Measurements from ENCODE around the gene RHBDL2. TPM values are rescaled to one million over a fixed set of nuclear protein-coding genes. Genes with fewer than 3 reads are reported as not detected.
"Not testable (repeated sequence)": the region's sequence is repeated elsewhere in the genome, so short reads cannot be mapped to it uniquely, and the experiment has no call there.

Gene RHBDL2
- total RNA-seq, 2 donors from 2014 or later: 1.2 TPM; not detected in 1

- intact Hi-C loops (cut with DNase I): no loop called here
- DNase-seq (ENCODE audit: low spot score): no peak
Measured at GRCh38 chr1:38840281-38840680, 101.3 kb downstream of the RHBDL2 start.

DNA sequence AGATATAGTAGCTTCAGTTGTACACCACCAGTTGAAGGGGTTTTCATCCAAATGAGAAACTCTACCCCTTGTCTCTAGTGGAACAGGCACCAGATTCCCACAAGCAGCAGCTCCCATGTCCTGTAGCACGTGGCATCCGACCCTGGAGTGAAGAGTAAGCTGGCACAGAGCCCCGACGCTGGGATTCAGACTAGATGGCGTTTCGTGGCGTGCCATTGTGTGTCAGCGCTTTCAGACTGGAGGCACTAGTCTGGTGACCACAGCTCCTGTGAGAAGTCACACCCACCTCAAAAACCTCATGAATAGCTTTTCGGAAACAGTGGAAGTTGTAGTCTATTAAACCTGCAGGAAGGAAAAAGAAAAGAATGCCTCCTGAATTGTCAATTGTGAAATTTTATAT is 102.3 kb downstream of the RHBDL2 start:
- DNase-seq (ENCODE audit: low spot score): no peak
- intact Hi-C loops (cut with DNase I): loop anchor here in 1 of 2 donors (10.0 kb wide), 1 partner anchor 815 kb away; no protein-coding TSS in a partner anchor

- not testable (repeated sequence) for DNase-seq (ENCODE audit: low spot score)
- intact Hi-C loops (cut with DNase I): loop anchor here in 1 of 2 donors (10.0 kb wide), 1 partner anchor 812 kb away; no protein-coding TSS in a partner anchor
Measured at GRCh38 chr1:38836316-38836715, 105.3 kb downstream of the RHBDL2 start.

Other genes starting within 250 kb of the RHBDL2 start
- gene RRAGC, start 82.1 kb downstream of the RHBDL2 start, total RNA-seq: 10 to 100 TPM; 29.2 to 37.2 TPM
- gene MYCBP, start 68.5 kb downstream of the RHBDL2 start, total RNA-seq: 10 to 100 TPM; 10.2 to 12.1 TPM
- not detected for gene GJA9, start 60.2 kb downstream of the RHBDL2 start, total RNA-seq
- gene AKIRIN1, start 49.4 kb upstream of the RHBDL2 start, total RNA-seq: 10 to 100 TPM; 51.7 to 66.8 TPM
- 100 to 1,000 TPM; 203 to 208 TPM for gene NDUFS5, start 84.5 kb upstream of the RHBDL2 start, total RNA-seq

Data from posterior vena cava (tissue), 2 donors.